ENCODE data around the gene MYB.
"Not testable (repeated sequence)": the region's sequence is repeated elsewhere in the genome, so short reads cannot be mapped to it uniquely, and the experiment has no call there.

Gene MYB

GRCh38 chr6:135149376-135149775, 31.7 kb upstream of the MYB start:
- Mint-ChIP-seq H3K9me3 (peaks cover 2% of the 10 kb centered on the region), H3K27ac (no peak overlapping the region)
- CTCF ChIA-PET = interaction anchor here (0.8 to 3.9 kb wide), 3 partner anchors 11 to 34 kb away, joined by 3 to 27 read pairs (median 7); no protein-coding TSS in a partner anchor

GRCh38 chr6:135150481-135150880, 30.6 kb upstream of the MYB start:
- H3K27ac Mint-ChIP-seq, H3K4me3 Mint-ChIP-seq, H3K27me3 Mint-ChIP-seq, H3K36me3 Mint-ChIP-seq, H3K9me3 Mint-ChIP-seq, CTCF ChIA-PET, DNase-seq: not testable (repeated sequence)
- peaks cover 31% of the 10 kb centered on the region for H3K4me1 Mint-ChIP-seq

More at GRCh38 chr6:135149376-135149775, 31.7 kb upstream of the MYB start:
- Mint-ChIP-seq H3K4me1 (peaks cover 42% of the 10 kb centered on the region), H3K4me3 (no peak overlapping the region), H3K36me3 (peaks cover 4% of the 10 kb centered on the region), H3K27me3 (no peaks in the 10 kb centered on the region)
- DNase-seq = no peak

GRCh38 chr6:135154125-135154524, 27.0 kb upstream of the MYB start:
- H3K9me3 Mint-ChIP-seq, H3K4me1 Mint-ChIP-seq, DNase-seq, H3K27ac Mint-ChIP-seq, H3K36me3 Mint-ChIP-seq, H3K4me3 Mint-ChIP-seq, H3K27me3 Mint-ChIP-seq: not testable (repeated sequence)
- CTCF ChIA-PET = interaction anchor here (0.9 to 1.6 kb wide), 2 partner anchors 9 to 30 kb away, joined by 3 to 6 read pairs; no protein-coding TSS in a partner anchor

- H3K27ac Mint-ChIP-seq = no peak overlapping the region
- H3K27me3 Mint-ChIP-seq = peaks cover 7% of the 10 kb centered on the region
- H3K9me3 Mint-ChIP-seq = no peaks in the 10 kb centered on the region
These were observed 22.7 kb upstream of the MYB start for GRCh38 chr6:135158397-135158796.

GRCh38 chr6:135159531-135159930, 21.6 kb upstream of the MYB start:
- Mint-ChIP-seq H3K27ac (no peak overlapping the region), H3K4me1 (peaks cover 36% of the 10 kb centered on the region), H3K27me3 (peaks cover 7% of the 10 kb centered on the region), H3K36me3 (no peaks in the 10 kb centered on the region), H3K9me3 (no peaks in the 10 kb centered on the region), H3K4me3 (no peak overlapping the region)
- CTCF ChIA-PET = interaction anchor here (0.6 to 1.9 kb wide), 5 partner anchors 10 to 71 kb away, joined by 3 to 10 read pairs (median 4); no protein-coding TSS in a partner anchor
- peak; percentile 26 for DNase-seq

More at GRCh38 chr6:135158397-135158796, 22.7 kb upstream of the MYB start:
- no peak overlapping the region for H3K4me3 Mint-ChIP-seq
- H3K36me3 Mint-ChIP-seq = peaks cover 2% of the 10 kb centered on the region
- DNase-seq = no peak
- CTCF ChIA-PET = no interaction called here
- H3K4me1 Mint-ChIP-seq = peaks cover 34% of the 10 kb centered on the region

GRCh38 chr6:135161411-135162395, 19.4 kb upstream of the MYB start:
- no peak for DNase-seq
- CTCF ChIA-PET = interaction anchor here (0.7 to 3.2 kb wide), 9 partner anchors 8 to 623 kb away, joined by 3 to 29 read pairs (median 6); partner anchors contain the start of gene MYB
- no peak overlapping the region for H3K27ac Mint-ChIP-seq
- H3K4me3 Mint-ChIP-seq = no peak overlapping the region
- peaks cover 36% of the 10 kb centered on the region for H3K4me1 Mint-ChIP-seq
- H3K36me3 Mint-ChIP-seq = no peaks in the 10 kb centered on the region
- H3K9me3 Mint-ChIP-seq = no peaks in the 10 kb centered on the region
- peaks cover 3% of the 10 kb centered on the region for H3K27me3 Mint-ChIP-seq

- CTCF ChIA-PET = interaction anchor here (0.7 to 3.2 kb wide), 11 partner anchors 9 to 622 kb away, joined by 3 to 29 read pairs (median 5); partner anchors contain the start of gene MYB
- peak; percentile 47 for DNase-seq
- Mint-ChIP-seq H3K27ac (no peak overlapping the region), H3K4me3 (no peak overlapping the region), H3K36me3 (no peaks in the 10 kb centered on the region), H3K27me3 (peaks cover 3% of the 10 kb centered on the region), H3K9me3 (no peaks in the 10 kb centered on the region), H3K4me1 (peaks cover 36% of the 10 kb centered on the region)
These were observed 18.2 kb upstream of the MYB start for GRCh38 chr6:135162678-135163439.

GRCh38 chr6:135163440-135163738, 17.7 kb upstream of the MYB start:
- no peak overlapping the region for H3K4me3 Mint-ChIP-seq
- CTCF ChIA-PET = interaction anchor here (1.3 to 3.2 kb wide), 5 partner anchors 10 to 19 kb away, joined by 4 to 29 read pairs (median 13); partner anchors contain the start of gene MYB
- H3K9me3 Mint-ChIP-seq = no peaks in the 10 kb centered on the region
- peaks cover 36% of the 10 kb centered on the region for H3K4me1 Mint-ChIP-seq
- peaks cover 3% of the 10 kb centered on the region for H3K27me3 Mint-ChIP-seq
- no peaks in the 10 kb centered on the region for H3K36me3 Mint-ChIP-seq
- peak; percentile 67 for DNase-seq
- no peak overlapping the region for H3K27ac Mint-ChIP-seq

- not testable (repeated sequence) for H3K27ac Mint-ChIP-seq, H3K4me3 Mint-ChIP-seq, H3K9me3 Mint-ChIP-seq, H3K27me3 Mint-ChIP-seq, DNase-seq, H3K36me3 Mint-ChIP-seq
- peaks cover 35% of the 10 kb centered on the region for H3K4me1 Mint-ChIP-seq
- CTCF ChIA-PET = interaction anchor here (1.4 to 3.2 kb wide), 4 partner anchors 13 to 20 kb away, joined by 6 to 29 read pairs (median 13); partner anchors contain the start of gene MYB
These were observed 16.7 kb upstream of the MYB start for GRCh38 chr6:135164387-135164786.

GRCh38 chr6:135165031-135165430, 16.1 kb upstream of the MYB start:
- DNase-seq = no peak
- Mint-ChIP-seq H3K9me3 (no peaks in the 10 kb centered on the region), H3K27ac (no peak overlapping the region), H3K4me3 (no peak overlapping the region), H3K36me3 (no peaks in the 10 kb centered on the region), H3K4me1 (peaks cover 34% of the 10 kb centered on the region), H3K27me3 (peaks cover 3% of the 10 kb centered on the region)
- CTCF ChIA-PET = interaction anchor here (1.4 to 1.5 kb wide), 2 partner anchors 12 to 16 kb away, joined by 5 to 6 read pairs; partner anchors contain the start of gene MYB

- CTCF ChIA-PET = no interaction called here
- DNase-seq = no peak
- Mint-ChIP-seq H3K36me3 (no peaks in the 10 kb centered on the region), H3K27me3 (no peaks in the 10 kb centered on the region), H3K4me1 (peaks cover 33% of the 10 kb centered on the region), H3K4me3 (no peak overlapping the region), H3K27ac (no peak overlapping the region), H3K9me3 (no peaks in the 10 kb centered on the region)
These were observed 14.6 kb upstream of the MYB start for GRCh38 chr6:135166515-135166914.

GRCh38 chr6:135167617-135168016, 13.5 kb upstream of the MYB start:
- Mint-ChIP-seq H3K4me1 (peaks cover 22% of the 10 kb centered on the region), H3K4me3 (no peak overlapping the region), H3K9me3 (no peaks in the 10 kb centered on the region), H3K27ac (no peak overlapping the region), H3K36me3 (no peaks in the 10 kb centered on the region), H3K27me3 (no peaks in the 10 kb centered on the region)
- no peak for DNase-seq
- CTCF ChIA-PET = interaction anchor here (0.8 kb wide), 2 partner anchors 16 to 23 kb away, joined by 3 read pairs; no protein-coding TSS in a partner anchor

GRCh38 chr6:135168766-135169165, 12.3 kb upstream of the MYB start:
- no peaks in the 10 kb centered on the region for H3K9me3 Mint-ChIP-seq
- no peak overlapping the region for H3K27ac Mint-ChIP-seq
- no peak overlapping the region for H3K4me3 Mint-ChIP-seq
- no peak for DNase-seq
- H3K4me1 Mint-ChIP-seq = peaks cover 15% of the 10 kb centered on the region
- CTCF ChIA-PET = interaction anchor here (0.9 to 1.1 kb wide), 2 partner anchors 8 to 24 kb away, joined by 3 to 4 read pairs; no protein-coding TSS in a partner anchor
- no peaks in the 10 kb centered on the region for H3K27me3 Mint-ChIP-seq
- no peaks in the 10 kb centered on the region for H3K36me3 Mint-ChIP-seq

- Mint-ChIP-seq H3K9me3 (no peaks in the 10 kb centered on the region), H3K27me3 (no peaks in the 10 kb centered on the region), H3K27ac (no peak overlapping the region), H3K4me3 (no peak overlapping the region), H3K4me1 (peaks cover 15% of the 10 kb centered on the region), H3K36me3 (no peaks in the 10 kb centered on the region)
- CTCF ChIA-PET = interaction anchor here (0.7 kb wide), 1 partner anchor 81 kb away, joined by 3 read pairs; no protein-coding TSS in a partner anchor
- DNase-seq = no peak
These were observed 10.9 kb upstream of the MYB start for GRCh38 chr6:135170238-135170637.

Data from activated naive CD4-positive, alpha-beta T cell treated with anti-CD3 and anti-CD28 coated beads, Interleukin-2, amount 10 ng/mL, durations not matched to agents 7 days and 5 days (primary cell).